HepG2 (cell line): Measurements from ENCODE around the gene SLC35B2. TPM values are rescaled to one million over a fixed set of nuclear protein-coding genes. Genes with fewer than 3 reads are reported as not detected.

ENCODE experiments used
- EED ChIP-seq: sonication (generic); formaldehyde crosslinking; IDR thresholded peaks from 2 replicates; pipeline ENCODE4 v1.5.0; 2020; ENCODE audit warnings: mild to moderate bottlenecking, missing genetic modification reagents
- JUN ChIP-seq: sonication (generic); formaldehyde crosslinking; IDR thresholded peaks from 2 replicates; pipeline ENCODE4 v1.4.0; 2020; ENCODE audit warnings: mild to moderate bottlenecking, missing genetic modification reagents
- KLF15 ChIP-seq: sonication (generic); formaldehyde crosslinking; IDR thresholded peaks from 2 replicates; pipeline ENCODE4 v1.8.1; 2023; ENCODE audit warnings: borderline replicate concordance, mild to moderate bottlenecking, inconsistent platforms, missing genetic modification reagents, mixed read lengths
- MTF1 ChIP-seq: sonication (generic); formaldehyde crosslinking; IDR thresholded peaks from 2 replicates; pipeline ENCODE4 v1.5.0; 2020; ENCODE audit warnings: missing genetic modification reagents
- PCBP1 ChIP-seq: fragments of 200-400 bp; formaldehyde crosslinking; IDR thresholded peaks from 2 replicates; pipeline ENCODE4 v1.6.1; 2017; ENCODE audit warnings: mild to moderate bottlenecking, low read depth, low read length, borderline replicate concordance
- POLR2A ChIP-seq, 2 experiments: IDR thresholded peaks; 2 replicates each; pipeline ENCODE4 v1.6.1; 2011; ENCODE audit warnings: low read depth in 2 of 2, low read length in 2 of 2, mild to moderate bottlenecking in 1 of 2, moderate library complexity in 1 of 2; ENCODE audit not compliant: insufficient read depth in 1 of 2
- SMAD3 ChIP-seq: sonication (generic); formaldehyde crosslinking; IDR thresholded peaks from 2 replicates; pipeline ENCODE4 v1.4.0; 2020; ENCODE audit warnings: missing genetic modification reagents
- SRSF1 ChIP-seq: fragments of 200-400 bp; formaldehyde crosslinking; optimal IDR thresholded peaks from 2 replicates; pipeline ENCODE3; 2017; ENCODE audit warnings: mild to moderate bottlenecking, low read depth, low read length, moderate library complexity
- ZNF225 ChIP-seq: sonication (generic); formaldehyde crosslinking; IDR thresholded peaks from 2 replicates; pipeline ENCODE4 v1.4.0; 2020; ENCODE audit warnings: mild to moderate bottlenecking, missing genetic modification reagents
- ZNF883 ChIP-seq: sonication (generic); formaldehyde crosslinking; IDR thresholded peaks from 2 replicates; pipeline ENCODE4 v1.5.1; 2020; ENCODE audit warnings: mild to moderate bottlenecking, missing genetic modification reagents; ENCODE audit errors: not compliant biosample characterization
- polyA plus RNA-seq, 8 experiments: library from polyadenylated mRNA; depleted of rRNA in 3 of 8; stranded (reverse) in 7 of 8; unstranded in 1 of 8; fragments of >200 nt; fragmentation: Illumina TruSeq in 4 of 8; extraction: Trizol in 4 of 8; gene quantifications; 2 replicates each; pipeline versions ENCODE4 v1.2.1 to v1.2.3, GENCODE V29; 2011 to 2016; ENCODE audit warnings: low read depth in 4 of 8, missing spikeins in 1 of 8, mixed read lengths in 1 of 8; ENCODE audit not compliant: insufficient read depth in 1 of 8
- total RNA-seq, 5 experiments: library from RNA; depleted of rRNA; stranded (reverse); fragments of >200 nt; fragmentation: Illumina TruSeq; extraction: Trizol; gene quantifications; 2 replicates each; pipeline ENCODE4 v1.2.3, GENCODE V29; 2016; ENCODE audit warnings: low read depth in 1 of 5
- TF ChIP-seq, protein P1 (sequence below): sonication (generic); formaldehyde crosslinking; IDR thresholded peaks from 2 replicates; pipeline ENCODE4 v1.4.0; 2020; ENCODE audit warnings: missing genetic modification reagents
- TF ChIP-seq, protein P2 (sequence below): sonication (generic); formaldehyde crosslinking; IDR thresholded peaks from 2 replicates; pipeline ENCODE4 v1.5.0; 2020; ENCODE audit warnings: mild to moderate bottlenecking, low read depth, missing genetic modification reagents, borderline replicate concordance

The SLC35B2 gene
- total and polyA plus RNA-seq, 2 of the 13 experiments (the other 11 are each of a cell fraction or from before 2014, with no cell fraction given) = 61.1 to 148 TPM

DNA sequence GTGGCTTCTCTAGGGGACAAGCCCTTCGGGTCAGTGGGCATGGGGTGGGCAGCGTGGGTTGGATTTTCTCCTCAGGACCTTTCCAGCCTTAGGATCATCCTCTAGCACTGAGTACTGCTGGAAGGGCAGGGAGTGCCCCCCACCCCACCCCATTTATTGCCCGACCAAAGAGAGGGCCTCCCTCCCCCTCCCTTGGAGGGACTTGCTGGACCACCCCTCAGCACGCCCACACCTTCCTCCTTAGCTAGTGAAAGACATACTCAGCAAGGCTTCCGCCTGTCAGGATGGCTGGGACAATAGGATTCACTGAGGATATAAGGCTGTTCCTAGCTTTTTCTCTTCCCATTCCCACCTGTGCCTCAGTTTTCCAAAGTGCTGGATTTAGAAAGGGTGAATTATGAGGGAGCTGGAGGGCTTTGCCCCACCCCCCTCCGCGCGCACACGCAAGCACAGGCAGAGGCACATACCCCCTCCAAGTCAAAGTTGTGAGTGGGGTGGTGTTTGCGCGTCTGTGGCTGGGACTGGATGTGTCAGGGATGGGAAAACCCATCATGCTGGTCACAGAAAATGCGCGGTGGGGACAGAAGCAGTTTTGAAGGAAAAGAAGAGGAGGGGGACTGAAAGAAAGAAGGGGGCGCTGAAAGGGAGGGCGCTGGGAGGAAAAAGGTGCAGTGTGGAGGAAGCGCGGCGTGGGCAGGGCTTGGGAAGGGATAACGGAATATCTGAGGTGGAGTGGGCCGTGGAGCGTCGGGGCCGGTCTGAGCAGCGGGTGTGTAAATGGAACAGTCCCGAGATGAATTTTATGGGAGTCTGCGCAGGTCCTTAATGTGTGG is 34.6 kb downstream of the SLC35B2 start (continued):
- TF ChIP-seq, protein P1, sequence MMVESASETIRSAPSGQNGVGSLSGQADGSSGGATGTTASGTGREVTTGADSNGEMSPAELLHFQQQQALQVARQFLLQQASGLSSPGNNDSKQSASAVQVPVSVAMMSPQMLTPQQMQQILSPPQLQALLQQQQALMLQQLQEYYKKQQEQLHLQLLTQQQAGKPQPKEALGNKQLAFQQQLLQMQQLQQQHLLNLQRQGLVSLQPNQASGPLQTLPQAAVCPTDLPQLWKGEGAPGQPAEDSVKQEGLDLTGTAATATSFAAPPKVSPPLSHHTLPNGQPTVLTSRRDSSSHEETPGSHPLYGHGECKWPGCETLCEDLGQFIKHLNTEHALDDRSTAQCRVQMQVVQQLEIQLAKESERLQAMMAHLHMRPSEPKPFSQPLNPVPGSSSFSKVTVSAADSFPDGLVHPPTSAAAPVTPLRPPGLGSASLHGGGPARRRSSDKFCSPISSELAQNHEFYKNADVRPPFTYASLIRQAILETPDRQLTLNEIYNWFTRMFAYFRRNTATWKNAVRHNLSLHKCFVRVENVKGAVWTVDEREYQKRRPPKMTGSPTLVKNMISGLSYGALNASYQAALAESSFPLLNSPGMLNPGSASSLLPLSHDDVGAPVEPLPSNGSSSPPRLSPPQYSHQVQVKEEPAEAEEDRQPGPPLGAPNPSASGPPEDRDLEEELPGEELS (CRISPR knock-in tag) = 0 out of 2 replicates have a peak, but pooled peaks have one; percentile 1
- TF ChIP-seq POLR2A (IDR thresholded peaks at IDR 0.05; ENCODE audit: insufficient read depth in 1 of 2, low read depth in 2 of 2, low read length in 2 of 2) (no peak), ZNF883 (peak; percentile 22), ZNF225 (0 out of 2 replicates have a peak, but pooled peaks have one; percentile 30), SRSF1 (peak; percentile 42), PCBP1 (0 out of 2 replicates have a peak, but pooled peaks have one; percentile 16), MTF1 (CRISPR knock-in tag) (no peak), JUN (no peak), EED (CRISPR knock-in tag) (peak; percentile 45; the same call in 1 of the 2 replicates), SMAD3 (no peak), KLF15 (CRISPR knock-in tag) (0 out of 2 replicates have a peak, but pooled peaks have one; percentile 7)
- TF ChIP-seq, protein P2, sequence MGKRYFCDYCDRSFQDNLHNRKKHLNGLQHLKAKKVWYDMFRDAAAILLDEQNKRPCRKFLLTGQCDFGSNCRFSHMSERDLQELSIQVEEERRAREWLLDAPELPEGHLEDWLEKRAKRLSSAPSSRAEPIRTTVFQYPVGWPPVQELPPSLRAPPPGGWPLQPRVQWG = no peak
